ENCODE measurements around the gene IGIP.
"Not testable (repeated sequence)": the region's sequence is repeated elsewhere in the genome, so short reads cannot be mapped to it uniquely, and the experiment has no call there.

Gene IGIP

DNA sequence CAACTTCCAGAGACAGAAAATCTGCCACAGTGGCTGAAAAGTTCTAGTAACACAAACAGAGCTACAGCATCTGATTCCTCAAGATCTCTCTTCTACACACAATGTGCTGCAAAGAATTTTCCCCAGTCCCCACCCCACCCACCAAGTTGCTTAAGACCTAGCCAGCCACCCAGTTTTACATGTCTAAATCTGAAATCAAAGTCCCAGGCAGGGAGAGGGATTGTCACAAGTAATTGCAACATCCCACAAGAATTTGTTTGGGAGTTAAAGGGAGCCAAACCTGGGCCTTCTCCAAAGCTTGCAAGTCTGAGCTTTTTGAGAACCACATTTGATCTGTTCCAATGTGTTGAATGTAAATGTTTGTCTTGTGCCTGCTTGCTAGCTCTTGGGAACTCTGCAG, 15.5 kb downstream of the IGIP start:
- DNase-seq (ENCODE audit: low read depth in 2 of 2): no peak

DNA sequence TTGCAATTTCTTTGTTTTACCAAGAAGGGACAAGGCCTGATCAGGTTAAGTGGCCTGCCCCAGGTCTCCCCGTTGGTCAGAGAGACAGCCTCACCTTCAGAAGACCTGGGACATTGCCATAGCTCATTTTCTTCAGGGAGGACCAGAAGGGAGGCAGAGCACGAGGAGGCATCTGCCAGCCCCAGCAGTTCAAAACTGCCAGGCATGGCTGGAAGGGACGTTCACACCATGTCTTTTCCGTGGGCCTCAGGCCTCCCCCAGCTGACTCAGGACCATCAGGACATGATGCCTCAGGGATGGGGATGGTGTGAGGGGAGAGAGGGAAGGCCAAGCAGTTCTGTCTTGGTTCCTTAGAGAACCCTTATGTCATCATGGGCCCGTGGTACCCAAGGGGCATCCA, 16.5 kb downstream of the IGIP start:
- no peak for DNase-seq (ENCODE audit: low read depth in 2 of 2)

DNA sequence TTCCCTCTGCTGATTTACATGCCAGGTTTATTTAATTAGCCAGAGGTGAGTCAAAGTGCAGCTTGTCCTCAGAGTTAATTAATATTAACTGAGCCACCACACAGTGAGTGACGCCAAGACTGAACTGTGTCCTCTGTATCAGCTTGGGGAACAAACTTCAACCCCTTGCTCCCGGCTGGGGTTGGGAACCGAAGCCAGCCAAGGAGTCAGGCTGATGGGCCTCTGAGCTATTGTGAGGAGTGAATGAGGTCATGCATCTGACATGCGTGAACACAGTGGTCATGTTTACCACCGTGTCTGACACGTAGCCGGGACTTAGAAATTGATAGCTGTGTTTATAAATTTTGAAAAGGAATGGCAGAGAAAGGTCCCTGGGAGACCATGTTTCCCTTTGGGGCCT, 17.1 kb downstream of the IGIP start:
- DNase-seq (ENCODE audit: low read depth in 2 of 2): no peak

DNA sequence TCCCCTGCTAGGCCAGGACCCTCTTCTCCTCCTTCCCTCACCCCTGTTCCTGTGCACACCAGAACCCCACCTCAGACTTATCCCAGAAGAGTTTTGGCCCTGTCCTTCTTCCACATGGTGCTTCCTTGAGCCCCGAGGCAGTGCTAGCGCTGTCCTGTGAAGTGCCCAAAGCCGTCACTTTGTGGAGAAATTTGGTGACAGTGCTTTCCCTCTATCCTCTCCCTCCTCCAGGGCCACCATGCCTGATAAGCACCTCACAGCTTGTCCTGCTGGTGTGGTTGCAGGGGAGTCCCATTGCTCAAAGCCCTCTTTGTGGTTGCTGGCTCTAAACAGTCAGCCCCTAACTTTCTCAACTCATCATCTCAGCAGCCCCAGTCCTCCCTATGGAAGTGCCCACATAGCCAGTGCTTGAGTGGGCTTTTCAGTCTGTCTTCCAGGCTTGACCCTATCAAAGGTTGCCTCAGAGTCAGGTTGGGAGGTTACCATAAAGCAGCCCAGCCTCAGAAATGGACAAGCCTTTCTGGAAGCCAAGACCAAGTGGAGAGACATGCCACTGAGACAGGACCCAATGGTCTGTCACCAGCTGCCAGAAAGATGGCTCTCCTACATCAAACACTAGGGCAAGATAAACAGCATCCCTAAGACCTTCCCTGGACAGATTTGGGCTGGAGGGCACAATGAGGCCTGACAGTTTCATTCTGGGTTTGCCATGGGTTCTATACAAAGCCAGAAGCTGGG, 18.0 kb downstream of the IGIP start:
- DNase-seq (ENCODE audit: low read depth in 2 of 2): no peak

DNA sequence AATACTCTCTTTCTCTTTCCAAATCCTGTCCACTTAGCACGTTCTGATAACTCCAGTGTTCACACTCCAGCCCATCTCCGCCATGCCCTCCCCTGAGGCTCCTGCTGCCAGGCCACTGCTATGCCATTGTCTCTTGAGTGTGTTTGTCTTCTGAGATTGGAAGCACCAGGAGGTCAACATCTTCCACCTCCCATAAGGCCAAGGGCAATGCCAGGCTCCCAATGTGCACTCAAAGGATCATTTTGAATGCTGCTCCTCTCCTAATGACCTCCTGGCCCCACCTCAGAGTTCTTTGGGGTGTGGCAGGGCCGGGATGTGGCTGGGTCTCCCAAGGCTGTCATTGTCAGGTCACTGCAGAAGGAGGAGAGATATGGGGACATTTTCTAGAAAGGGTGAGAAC, 19.5 kb downstream of the IGIP start:
- no peak for DNase-seq (ENCODE audit: low read depth in 2 of 2)

DNA sequence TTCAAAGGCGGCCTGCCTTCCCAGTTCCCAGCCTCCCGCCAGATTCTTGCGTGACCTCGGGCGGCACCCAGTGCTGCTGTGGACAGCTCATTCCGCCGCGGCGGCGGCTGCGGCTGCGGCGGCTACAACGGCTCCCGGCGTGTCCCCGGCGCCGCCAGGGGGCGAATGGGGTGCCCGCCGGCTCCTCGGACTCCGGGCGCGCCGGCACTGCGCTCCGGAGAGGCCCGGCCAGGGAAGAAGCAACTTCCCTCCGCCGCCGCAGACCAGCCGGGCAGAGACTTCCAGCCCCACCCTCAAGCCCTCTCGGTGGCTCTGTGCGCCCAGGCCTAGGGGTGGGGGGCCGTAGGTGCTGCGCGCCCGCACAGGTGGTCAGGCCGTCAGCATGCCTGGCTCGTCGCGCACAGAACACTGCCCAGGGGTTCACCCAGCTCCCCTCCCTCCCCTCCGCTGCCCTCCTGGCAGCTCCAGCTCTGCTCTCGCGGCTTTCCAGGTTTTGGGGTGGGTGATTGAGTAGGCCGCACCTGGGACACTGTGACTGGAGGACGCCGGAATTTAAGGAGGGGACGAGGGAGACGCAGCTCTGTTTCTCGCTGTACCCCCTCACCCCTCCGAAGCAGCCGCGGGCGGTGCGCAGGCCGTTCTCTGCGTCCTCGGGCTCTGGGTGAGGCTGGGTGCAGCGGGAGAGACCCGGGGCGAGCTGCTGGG, 20.2 kb downstream of the IGIP start:
- DNase-seq (ENCODE audit: low read depth in 2 of 2): peak in 1 of 2 donors; percentile 36

DNA sequence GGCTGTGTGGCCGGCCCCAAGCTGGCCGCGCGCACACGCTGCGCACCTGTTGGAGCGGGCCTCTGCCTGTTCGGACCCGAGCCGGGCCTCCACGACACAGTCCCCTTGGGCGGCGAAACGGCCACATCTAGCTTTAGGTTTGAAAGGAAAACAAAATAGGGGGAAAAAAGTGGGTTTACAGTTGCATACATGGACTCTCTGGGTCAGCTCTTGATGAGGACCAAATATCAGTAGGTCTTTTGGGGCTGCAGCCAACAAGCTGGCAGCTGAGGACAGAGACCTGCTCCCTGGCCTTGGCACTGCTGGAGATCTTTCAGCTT, 20.7 kb downstream of the IGIP start:
- DNase-seq (ENCODE audit: low read depth in 2 of 2): no peak

DNA sequence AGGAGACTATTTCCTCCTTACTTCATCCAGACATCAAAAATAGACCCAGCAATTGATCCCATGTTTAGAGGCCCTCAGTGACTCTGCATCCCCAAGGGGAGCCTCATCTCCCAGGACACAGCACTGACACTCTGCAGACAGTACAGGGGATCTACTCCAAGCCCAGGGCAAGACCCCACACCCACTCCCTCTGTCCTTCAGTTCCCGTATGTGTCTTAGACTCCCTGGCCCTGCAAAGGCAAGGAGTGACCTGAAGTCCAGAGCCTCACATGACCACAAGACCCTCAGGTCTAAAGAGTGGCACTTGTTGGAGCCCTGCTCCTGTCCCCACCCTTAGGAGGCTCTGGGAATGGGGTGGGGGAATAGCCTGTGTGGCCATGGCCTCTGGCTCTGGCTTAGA, 21.7 kb downstream of the IGIP start:
- DNase-seq (ENCODE audit: low read depth in 2 of 2): no peak

DNA sequence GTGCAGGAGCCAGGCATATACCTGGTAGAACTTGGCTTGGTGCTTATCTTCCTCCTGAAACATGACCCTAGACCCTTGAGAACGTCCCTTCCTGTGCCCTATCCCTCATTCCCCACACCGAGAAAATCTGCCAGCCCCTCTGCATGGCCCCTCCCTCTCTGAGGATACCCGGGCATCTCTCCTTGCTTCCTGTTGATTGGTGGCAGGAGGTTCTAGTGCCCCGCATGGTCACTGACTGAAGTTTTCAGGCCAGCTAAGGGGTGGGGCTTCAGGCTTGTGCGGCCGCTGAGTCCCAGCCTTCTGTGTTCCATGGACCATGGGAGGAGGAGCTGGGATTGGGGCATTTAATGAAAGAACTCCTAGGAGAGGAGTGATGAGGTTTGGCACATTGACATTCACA, 22.8 kb downstream of the IGIP start:
- no peak for DNase-seq (ENCODE audit: low read depth in 2 of 2)

DNA sequence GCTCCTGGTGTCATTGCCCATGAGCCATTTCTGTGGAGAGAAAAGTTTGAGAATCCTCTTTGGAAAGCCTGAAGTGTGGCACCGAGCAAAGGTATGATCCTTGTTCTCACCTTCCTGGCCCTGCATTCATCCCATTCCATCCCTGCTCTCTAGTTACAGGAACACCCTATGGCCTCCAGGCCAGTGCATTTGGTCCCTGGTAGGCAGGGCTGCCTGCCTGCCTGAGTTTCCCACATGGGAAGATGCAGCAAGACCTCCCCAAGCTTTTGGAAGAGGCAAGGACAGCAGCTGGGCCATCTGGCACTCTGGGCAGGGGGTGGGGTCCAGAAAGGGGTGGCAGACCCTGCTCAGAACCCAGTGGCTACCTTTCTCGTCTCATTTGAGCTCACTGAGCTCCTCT, 24.5 kb downstream of the IGIP start:
- no peak for DNase-seq (ENCODE audit: low read depth in 2 of 2)

DNA sequence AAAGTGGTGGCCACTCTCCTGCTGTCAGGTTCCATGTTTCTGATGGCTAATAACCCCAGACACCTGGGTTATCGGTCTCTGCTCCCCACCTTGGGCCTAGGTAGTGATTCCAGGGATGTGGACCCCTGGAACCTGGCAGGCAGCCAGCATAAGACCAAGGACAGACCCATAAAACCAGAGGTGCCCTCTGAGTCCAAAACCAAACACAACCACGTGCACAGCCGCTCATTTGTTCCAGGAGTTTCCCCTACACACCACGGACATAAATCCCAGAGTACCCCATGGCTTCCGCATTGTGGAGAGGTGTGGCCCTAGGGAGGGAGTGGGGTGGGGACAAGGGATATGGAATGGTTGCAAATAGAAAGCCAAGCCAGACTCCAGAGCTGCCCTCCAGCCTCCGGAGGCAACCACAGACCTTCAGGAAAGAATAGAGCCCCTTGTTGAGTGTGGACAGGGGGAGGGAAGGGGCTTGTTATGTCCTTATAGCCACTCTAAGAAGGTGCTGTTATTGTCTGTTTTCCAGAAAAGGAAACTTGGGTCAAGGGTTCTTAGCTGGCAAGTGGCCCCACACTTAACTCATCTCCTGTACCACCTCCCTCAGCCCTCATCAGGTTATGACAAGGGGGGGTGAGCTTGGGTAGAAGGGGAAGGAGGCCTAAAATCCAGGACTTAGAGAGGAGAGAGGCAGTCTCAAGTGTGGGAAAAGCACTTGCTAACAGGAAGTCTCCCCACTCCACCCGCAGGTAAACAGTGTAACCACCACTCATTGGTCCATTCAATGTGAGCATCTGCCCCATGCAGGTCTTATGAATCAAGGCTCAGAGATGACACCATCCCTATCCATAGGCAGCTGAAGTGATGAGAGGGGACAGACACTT, 25.6 kb downstream of the IGIP start:
- DNase-seq (ENCODE audit: low read depth in 2 of 2): no peak

DNA sequence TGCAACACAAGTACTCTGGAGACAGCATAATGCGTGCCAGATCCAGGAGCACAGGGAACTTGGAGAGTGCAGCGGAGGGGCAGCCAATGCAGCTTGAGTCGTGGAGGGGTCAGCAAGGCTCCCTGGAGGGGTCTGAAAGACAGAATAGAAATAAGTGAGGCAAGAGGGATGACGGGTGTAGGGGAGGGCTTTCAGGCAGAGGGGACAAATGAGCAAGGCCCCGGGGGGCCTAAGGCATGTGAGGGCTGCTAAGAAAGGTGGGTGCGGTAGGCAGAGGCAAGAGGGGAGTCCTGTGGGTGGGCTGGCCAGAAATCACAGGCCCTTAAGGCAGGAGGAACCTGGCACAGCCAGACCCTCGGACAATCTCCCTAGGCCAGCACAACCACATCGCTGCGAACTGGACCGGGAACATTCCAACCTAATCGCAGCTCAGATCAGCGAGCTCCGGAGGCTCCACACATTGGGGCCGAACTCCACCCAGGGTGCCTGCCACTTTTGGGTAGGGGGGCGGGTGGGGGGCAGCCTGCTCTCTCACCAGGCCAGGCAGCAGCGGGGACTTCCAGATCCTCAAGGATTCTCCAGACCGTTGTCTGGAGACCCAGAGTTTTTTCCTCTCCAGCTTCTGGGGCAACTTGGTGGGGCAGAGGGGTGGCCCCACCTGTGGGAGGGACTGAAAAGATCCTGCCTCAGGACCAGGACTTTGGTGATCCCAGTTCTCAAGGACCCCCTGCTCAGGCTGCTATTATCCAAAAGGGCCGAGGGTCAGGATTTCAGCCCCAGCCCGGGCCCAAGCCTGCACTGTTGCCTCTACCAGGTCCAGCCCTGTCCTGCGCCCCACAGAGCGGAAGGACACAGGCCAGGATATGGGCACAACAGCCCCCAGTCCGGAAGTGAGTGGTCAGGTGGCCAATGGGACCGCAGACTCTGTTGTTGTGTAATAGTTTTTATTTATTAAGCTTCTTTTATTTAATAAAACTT, 26.6 kb downstream of the IGIP start:
- DNase-seq (ENCODE audit: low read depth in 2 of 2): no peak

DNA sequence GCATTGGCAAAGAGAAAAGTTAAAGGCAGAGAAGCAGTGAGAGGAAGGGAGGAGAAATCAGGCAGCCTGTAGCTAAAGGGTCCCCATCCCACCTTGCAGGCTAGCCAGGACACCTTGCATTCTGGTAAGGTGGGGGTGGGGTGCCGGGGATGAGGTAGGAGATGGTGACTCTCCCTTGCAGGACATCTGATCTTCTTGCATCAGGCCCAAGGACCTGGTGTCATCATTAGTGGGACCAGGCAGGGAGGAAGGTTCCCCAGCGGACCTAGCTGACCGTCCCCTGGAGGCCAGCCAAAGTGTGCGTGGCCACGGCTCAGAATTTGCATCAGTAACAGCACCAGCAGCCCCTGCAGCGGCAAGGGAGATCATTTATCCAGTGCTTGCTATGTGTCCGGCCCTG, 27.5 kb downstream of the IGIP start:
- no peak for DNase-seq (ENCODE audit: low read depth in 2 of 2)

DNA sequence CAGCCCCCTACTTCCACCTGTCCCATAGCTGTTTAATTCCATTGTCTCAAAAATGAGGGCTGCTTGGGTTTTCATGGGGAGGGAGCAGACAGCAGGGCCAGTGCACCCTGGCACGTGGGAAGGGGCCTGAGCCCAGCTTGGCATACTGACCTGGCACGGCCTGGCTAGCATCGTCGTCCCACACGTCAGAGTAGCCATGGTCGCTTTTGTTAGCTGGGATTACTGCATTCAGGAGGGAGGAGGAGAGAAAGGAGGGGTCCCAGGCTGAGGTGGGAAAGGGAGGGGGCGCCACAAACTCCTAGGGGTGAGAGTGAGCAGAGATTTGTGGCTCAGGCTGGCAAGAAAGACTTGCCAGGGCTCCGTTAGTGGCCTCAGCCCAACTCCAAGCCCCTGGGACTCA, 28.2 kb downstream of the IGIP start:
- DNase-seq (ENCODE audit: low read depth in 2 of 2): no peak

DNA sequence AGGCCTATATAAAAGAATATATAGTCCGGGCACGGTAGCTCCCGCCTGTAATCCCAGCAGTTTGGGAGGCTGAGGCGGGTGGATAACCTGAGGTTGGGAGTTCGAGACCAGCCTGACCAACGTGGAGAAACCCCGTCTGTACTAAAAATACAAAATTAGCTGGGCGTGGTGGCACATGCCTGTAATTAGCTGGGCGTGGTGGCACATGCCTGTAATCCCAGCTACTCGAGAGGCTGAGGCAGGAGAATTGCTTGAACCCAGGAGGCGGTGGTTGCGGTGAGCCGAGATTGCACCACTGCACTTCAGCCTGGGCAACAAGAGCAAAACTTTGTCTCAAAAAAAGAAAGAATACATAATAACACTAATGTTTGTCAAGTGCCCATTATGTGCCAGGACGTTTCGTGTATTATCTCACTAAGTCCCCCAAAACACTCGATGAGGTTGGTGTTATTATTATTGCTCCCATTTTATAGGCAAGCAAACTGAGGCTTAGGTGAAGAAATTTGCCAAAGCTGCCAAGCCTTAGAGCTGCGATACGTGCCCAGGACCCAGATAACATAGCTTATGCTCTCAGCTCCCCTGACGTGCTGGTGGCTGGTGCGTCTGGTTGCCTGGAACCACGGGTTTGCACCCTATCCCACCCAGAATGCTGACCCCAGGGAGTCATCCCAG, 29.1 kb downstream of the IGIP start:
- not testable (repeated sequence) for DNase-seq (ENCODE audit: low read depth in 2 of 2)

DNA sequence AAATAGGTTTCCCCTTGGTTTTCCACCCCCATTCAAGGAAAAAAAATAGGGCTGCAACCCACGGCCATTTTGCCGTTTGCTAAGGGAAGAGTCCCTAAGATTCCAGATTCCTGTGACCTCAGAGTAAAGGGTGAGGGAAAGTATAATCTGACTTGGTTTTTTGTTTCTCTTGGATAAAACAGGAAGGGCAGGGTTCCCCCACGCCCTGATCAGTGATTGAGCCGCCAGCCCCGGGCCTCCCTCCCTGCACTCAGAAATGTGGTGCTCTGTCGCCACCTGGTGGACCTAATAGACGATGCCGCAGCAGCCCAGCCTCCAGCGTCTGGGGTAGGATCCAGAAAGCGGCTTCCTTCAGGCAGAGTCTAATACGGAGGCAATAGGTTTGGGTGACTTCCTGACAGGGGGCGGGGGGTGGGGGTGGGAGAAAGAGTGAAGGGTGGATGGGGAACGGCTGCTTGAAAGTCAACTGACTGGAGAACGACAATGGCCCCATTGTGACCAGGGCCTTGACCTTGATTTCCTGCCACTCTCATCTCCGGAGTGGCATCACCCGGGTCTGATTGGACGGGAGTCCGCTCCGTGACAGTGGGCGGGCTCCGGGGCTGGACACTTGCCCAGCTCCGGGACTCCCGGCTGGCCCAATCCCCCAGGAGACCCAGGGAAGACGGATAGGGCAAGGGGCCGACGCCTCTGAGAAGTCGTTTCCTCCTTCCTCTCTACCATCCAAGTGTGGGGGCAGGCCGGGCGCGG, 31.5 kb downstream of the IGIP start:
- peak; percentile 72 to 80 for DNase-seq (ENCODE audit: low read depth in 2 of 2)

DNA sequence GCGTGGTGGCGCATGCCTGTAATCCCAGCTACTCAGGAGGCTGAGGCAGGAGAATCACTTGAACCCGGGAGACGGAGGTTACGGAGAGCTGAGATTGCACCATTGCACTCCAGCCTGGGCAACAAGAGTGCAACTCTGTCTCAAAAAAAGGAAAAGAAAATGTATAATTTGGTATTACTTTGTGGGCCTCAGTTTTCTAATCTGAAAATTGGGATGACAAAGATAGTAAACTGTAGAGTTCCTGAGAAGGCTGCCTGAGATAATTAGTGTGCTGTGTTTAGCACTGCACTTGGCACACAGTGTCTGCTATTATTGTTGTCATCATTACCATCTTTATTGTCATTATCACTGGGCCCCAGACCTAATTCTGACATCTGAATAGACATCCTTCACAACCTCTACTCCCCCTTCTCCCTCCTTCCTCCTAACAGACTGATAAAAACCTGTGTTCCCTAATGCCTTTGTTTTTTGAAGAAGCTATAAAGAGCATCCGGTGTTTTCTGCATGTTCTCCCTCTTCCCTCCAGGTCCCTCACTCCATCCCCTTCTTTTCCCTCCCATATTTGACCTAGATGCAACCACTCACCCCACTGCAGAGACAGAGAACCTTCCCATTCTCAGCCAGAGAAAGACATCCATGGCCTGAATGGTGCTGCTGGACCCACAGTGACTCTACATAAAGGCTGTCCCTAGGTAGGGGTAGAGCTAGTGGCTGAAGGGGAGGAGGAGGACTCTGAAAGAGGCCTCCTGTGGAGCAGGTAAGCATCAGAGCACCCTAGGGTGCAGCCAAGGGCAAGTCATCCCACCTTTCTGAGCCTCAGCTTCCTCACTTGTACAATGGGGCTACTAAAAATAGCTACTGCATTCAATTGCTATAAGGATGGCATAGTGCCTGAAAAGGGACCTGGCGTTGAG, 33.5 kb downstream of the IGIP start:
- DNase-seq (ENCODE audit: low read depth in 2 of 2): no peak

DNA sequence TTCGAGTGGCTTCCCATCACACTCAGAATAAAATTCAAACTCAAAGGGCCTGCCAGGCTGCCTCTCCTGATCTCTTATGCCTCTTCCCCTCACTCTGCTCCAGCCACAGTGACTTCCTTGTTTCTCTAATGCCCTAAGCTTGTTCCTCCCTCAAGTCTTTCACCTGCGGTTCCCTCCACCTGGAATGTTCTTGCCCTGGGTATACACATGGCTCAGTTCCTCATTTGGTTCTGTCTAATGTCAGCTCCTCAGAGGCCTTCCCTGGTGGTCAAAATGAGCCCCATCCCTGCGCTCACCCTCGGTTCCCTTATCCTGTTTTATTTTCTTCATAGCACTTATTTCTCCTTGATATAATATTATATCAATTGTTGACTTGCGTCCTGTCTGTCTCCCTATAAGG, 36.5 kb downstream of the IGIP start:
- DNase-seq (ENCODE audit: low read depth in 2 of 2): no peak

DNA sequence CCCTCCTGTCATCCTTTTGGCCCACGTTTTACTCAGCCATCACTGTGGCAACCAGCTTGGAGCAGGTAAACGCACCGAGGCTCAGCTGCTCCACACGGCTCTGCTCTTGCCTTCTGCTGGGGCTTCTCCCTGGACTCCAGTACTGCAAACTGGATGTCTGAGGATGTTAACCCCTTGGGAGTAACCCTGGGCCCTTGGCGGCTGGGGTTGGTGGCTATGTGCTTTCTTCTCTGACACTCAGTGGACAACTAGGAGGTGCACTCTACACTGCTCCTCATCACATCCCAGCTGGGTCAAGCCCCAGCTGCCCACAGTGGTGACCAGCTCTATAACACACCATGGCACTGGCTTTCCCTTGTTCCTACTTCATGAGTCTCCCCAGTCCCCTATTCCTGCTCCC, 37.0 kb downstream of the IGIP start:
- DNase-seq (ENCODE audit: low read depth in 2 of 2): no peak

All from stimulated activated CD4-positive, alpha-beta T cell treated with anti-CD3 and anti-CD28 coated beads, Interleukin-1b, Interleukin-23, amount 100 ng/mL, for 1 hour (primary cell).